ENCODE results near the gene TMEM60. TPM values are rescaled to one million over a fixed set of nuclear protein-coding genes. Genes with fewer than 3 reads are reported as not detected.

TMEM60 gene
- total RNA-seq, 2 donors from 2014 or later = 8.7 to 12.2 TPM

- H3K27me3 ChIP-seq (replicated peaks; ENCODE audit: insufficient read depth) = no peaks in the 10 kb centered on the region
- no peak for TF ChIP-seq CTCF (IDR thresholded peaks at IDR 0.05)
- ATAC-seq (ENCODE audit: insufficient number of reproducible peaks, low FRiP score, low read depth) (no peak), DNase-seq (ENCODE audit: low spot score) (no peak)
- H3K4me3 ChIP-seq = no peak overlapping the region
- peak overlapping the region in 1 of 2 donors; percentile 51 for H3K27ac ChIP-seq
- peaks cover 5% of the 10 kb centered on the region for H3K9me3 ChIP-seq
- peaks cover 11 to 12% of the 10 kb centered on the region in 2 donors for H3K4me1 ChIP-seq (ENCODE audit: control insufficient read depth in 1 of 2, low read depth in 2 of 2)
- no peaks in the 10 kb centered on the region for H3K36me3 ChIP-seq
These were observed 14.1 kb upstream of the TMEM60 start for GRCh38 chr7:77812290-77812685.

GRCh38 chr7:77811516-77812289, 13.5 kb upstream of the TMEM60 start:
- DNase-seq (ENCODE audit: low spot score) (no peak), ATAC-seq (ENCODE audit: insufficient number of reproducible peaks, low FRiP score, low read depth) (no peak)
- Histone ChIP-seq H3K4me1 (ENCODE audit: control insufficient read depth in 1 of 2, low read depth in 2 of 2) (peaks cover 11 to 12% of the 10 kb centered on the region in 2 donors), H3K4me3 (no peak overlapping the region), H3K36me3 (no peaks in the 10 kb centered on the region), H3K27me3 (replicated peaks; ENCODE audit: insufficient read depth) (no peaks in the 10 kb centered on the region), H3K9me3 (peaks cover 11% of the 10 kb centered on the region), H3K27ac (peak overlapping the region in 1 of 2 donors; percentile 51)
- no peak for TF ChIP-seq CTCF (IDR thresholded peaks at IDR 0.05)

- H3K36me3 ChIP-seq = no peaks in the 10 kb centered on the region
- H3K4me3 ChIP-seq = no peak overlapping the region
- H3K4me1 ChIP-seq (ENCODE audit: control insufficient read depth in 1 of 2, low read depth in 2 of 2) = peaks cover 11 to 12% of the 10 kb centered on the region in 2 donors
- DNase-seq (ENCODE audit: low spot score) (no peak), ATAC-seq (ENCODE audit: insufficient number of reproducible peaks, low FRiP score, low read depth) (no peak)
- no peak for TF ChIP-seq CTCF (IDR thresholded peaks at IDR 0.05)
- peaks cover 16% of the 10 kb centered on the region for H3K9me3 ChIP-seq
- no peaks in the 10 kb centered on the region for H3K27me3 ChIP-seq (replicated peaks; ENCODE audit: insufficient read depth)
- no peak overlapping the region for H3K27ac ChIP-seq
These were observed 10.3 kb upstream of the TMEM60 start for GRCh38 chr7:77808517-77808916.

- TF ChIP-seq CTCF (IDR thresholded peaks at IDR 0.05) = no peak
- DNase-seq (ENCODE audit: low spot score) = no peak
- Histone ChIP-seq H3K4me3 (no peak overlapping the region), H3K27me3 (replicated peaks; ENCODE audit: insufficient read depth) (no peaks in the 10 kb centered on the region), H3K36me3 (no peaks in the 10 kb centered on the region), H3K9me3 (peaks cover 16% of the 10 kb centered on the region), H3K27ac (no peak overlapping the region), H3K4me1 (ENCODE audit: control insufficient read depth in 1 of 2, low read depth in 2 of 2) (peaks cover 0 to 13% of the 10 kb centered on the region in 2 donors)
- ATAC-seq (ENCODE audit: insufficient number of reproducible peaks, low FRiP score, low read depth) = no peak
These were observed 8.2 kb upstream of the TMEM60 start for GRCh38 chr7:77806425-77806824.

GRCh38 chr7:77802557-77803405, 4.5 kb upstream of the TMEM60 start:
- peaks cover 3 to 26% of the 10 kb centered on the region in 2 donors for H3K4me1 ChIP-seq (ENCODE audit: control insufficient read depth in 1 of 2, low read depth in 2 of 2)

More at GRCh38 chr7:77802557-77803405, 4.5 kb upstream of the TMEM60 start:
- H3K27ac ChIP-seq = no peak overlapping the region
- no peaks in the 10 kb centered on the region for H3K27me3 ChIP-seq (replicated peaks; ENCODE audit: insufficient read depth)
- no peak for ATAC-seq (ENCODE audit: insufficient number of reproducible peaks, low FRiP score, low read depth)
- TF ChIP-seq CTCF (IDR thresholded peaks at IDR 0.05) = no peak
- peaks cover 15% of the 10 kb centered on the region for H3K9me3 ChIP-seq
- DNase-seq (ENCODE audit: low spot score) = no peak
- no peaks in the 10 kb centered on the region for H3K36me3 ChIP-seq
- no peak overlapping the region for H3K4me3 ChIP-seq
